ENCODE results near the gene APOA5.

DNA sequence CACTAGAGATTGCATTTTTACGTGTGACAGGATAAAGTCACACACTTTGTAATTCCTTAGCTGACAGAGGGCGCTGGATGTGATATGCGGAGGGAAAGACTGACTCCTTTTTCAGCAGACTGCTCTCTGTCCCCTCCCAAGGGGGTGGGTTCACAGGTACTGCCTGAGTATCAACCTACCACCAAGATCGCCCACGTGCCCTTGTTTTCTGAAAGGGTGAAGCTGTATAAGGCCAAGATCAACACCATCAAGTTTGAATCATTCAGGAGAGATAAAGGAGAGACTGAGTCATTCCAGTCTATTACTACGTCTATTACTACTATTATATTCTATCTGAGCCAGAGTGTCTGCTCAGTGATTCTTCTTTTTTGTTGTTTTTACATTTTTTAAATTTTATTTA lies 49.6 kb downstream of the APOA5 start:
- no peak for TF ChIP-seq CTCF (IDR thresholded peaks at IDR 0.05; ENCODE audit: control extremely low read depth in 1 of 3, insufficient read depth in 1 of 3, low read depth in 1 of 3, low read length in 3 of 3)
- no peak for TF ChIP-seq EZH2 (IDR thresholded peaks at IDR 0.05; ENCODE audit: low read depth, low read length, severe bottlenecking)
- no peak for TF ChIP-seq TEAD4 (IDR thresholded peaks at IDR 0.05; ENCODE audit: low read depth, low read length)
- no peak for TF ChIP-seq ATF2 (IDR thresholded peaks at IDR 0.05; ENCODE audit: low read length)
- no peak for TF ChIP-seq SIRT6 (IDR thresholded peaks at IDR 0.05; ENCODE audit: low read length)
- TF ChIP-seq CHD2 (IDR thresholded peaks at IDR 0.05; ENCODE audit: low read length), result no peak
- TF ChIP-seq, protein P1, sequence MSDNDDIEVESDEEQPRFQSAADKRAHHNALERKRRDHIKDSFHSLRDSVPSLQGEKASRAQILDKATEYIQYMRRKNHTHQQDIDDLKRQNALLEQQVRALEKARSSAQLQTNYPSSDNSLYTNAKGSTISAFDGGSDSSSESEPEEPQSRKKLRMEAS (IDR thresholded peaks at IDR 0.05), result no peak
- no peak for TF ChIP-seq YY1 (IDR thresholded peaks at IDR 0.05; ENCODE audit: low read depth, low read length)

Data from H1 (cell line).